ENCODE measurements around the gene PCSK4. TPM values are rescaled to one million over a fixed set of nuclear protein-coding genes. Genes with fewer than 3 reads are reported as not detected.
"Not testable (repeated sequence)": the region's sequence is repeated elsewhere in the genome, so short reads cannot be mapped to it uniquely, and the experiment has no call there.

PCSK4 gene
- total RNA-seq, 1 donor from 2014 or later, result 2.8 TPM

GRCh38 chr19:1507763-1508506 is 17.8 kb upstream of the PCSK4 start:
- DNase-seq (peak; percentile 94), ATAC-seq (peak; percentile 87)
- intact Hi-C loops (cut with micrococcal nuclease), result no loop called here

- ATAC-seq (no peak), DNase-seq (no peak)
- intact Hi-C loops (cut with micrococcal nuclease), result no loop called here
Measured at GRCh38 chr19:1507192-1507660, 17.1 kb upstream of the PCSK4 start.

- intact Hi-C loops (cut with micrococcal nuclease), result no loop called here
- no peak for DNase-seq
- ATAC-seq, result no peak
Measured at GRCh38 chr19:1505991-1506881, 16.1 kb upstream of the PCSK4 start.

DNA sequence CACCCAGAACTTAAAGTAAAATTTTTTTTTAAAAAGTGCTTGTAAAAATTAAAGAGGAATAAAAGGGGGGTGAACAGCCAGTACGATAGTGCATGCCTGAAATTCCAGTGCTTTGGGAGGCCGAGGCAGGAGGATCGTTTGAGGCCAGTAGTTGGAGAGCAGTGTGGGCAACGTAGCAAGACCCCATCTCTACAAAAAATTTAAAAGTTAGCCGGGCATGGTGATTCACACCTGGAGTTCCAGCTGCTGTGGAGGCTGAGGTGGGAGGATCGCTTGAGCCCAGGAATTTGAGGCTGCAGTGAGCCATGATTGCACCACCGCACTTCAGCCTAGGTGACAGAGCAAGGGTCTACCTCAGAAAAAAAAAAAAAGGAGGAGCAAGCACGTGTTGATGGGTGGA is 14.9 kb upstream of the PCSK4 start:
- DNase-seq (no peak), ATAC-seq (no peak)
- intact Hi-C loops (cut with micrococcal nuclease), result no loop called here

DNA sequence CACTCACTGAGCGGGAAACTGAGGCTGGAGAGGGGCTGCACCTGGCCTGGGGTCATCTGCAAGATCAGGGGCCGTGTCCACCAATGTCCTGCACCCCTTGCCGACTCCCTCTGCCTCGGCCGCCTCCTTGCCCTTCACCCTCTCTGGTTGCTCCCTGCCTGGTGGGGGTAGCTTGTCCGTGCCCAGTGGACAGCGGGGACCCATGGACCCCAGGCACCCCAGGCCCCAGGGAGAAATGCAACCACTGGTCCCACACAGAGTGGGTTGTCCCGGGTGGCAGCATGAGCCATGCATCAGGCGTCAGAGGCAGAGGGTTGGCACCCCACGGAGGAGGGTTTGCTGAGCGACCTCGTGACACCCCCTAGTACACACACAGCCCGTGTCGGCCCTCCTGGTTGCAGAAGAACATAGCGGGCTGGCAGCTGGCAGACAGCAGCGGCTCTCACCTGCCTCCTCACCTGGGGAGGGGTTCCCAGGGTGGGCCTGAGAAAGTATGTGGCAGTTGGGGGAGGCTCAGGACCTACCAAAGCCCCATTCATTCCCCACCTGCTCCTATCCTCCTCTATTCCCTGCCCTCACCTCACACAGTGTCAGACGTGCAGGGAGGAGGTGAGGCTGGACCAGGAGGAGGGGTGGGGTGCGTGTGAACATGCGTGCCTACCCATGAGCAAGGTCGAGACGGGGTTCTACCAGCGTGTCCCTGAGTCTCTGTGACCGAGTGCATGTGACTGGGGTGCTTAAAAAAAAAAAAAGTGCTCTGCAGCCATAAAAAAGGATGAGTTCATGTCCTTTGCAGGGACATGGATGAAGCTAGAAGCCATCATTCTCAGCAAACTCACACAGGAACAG is 14.0 kb upstream of the PCSK4 start:
- intact Hi-C loops (cut with micrococcal nuclease), result no loop called here
- no peak for ATAC-seq
- DNase-seq, result no peak

GRCh38 chr19:1503089-1503924 is 13.2 kb upstream of the PCSK4 start:
- peak; percentile 3 for ATAC-seq
- peak; percentile 77 for DNase-seq
- intact Hi-C loops (cut with micrococcal nuclease), result no loop called here

GRCh38 chr19:1502433-1503088 is 12.4 kb upstream of the PCSK4 start:
- intact Hi-C loops (cut with micrococcal nuclease), result no loop called here
- DNase-seq, result no peak
- ATAC-seq, result no peak

DNA sequence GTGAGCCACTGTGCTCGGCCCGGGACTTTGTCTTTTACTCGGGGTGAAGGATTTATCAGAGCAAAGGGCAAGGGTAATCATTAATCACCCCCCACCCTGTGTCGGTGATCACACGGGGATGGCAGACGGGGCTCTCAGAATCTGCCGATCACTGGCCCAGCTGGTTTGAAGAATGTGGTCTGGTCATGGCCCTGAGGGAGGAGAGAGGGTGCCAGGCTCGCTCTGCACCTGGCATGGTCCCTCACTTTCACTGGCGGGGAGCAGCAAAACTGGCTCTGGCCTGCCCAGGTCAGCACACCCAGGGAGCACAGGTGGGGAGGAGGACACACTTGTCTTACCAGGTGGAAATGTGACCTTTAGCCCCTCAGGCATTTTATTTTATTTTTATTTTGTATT is 11.0 kb upstream of the PCSK4 start:
- ATAC-seq (no peak), DNase-seq (no peak)
- intact Hi-C loops (cut with micrococcal nuclease), result no loop called here

DNA sequence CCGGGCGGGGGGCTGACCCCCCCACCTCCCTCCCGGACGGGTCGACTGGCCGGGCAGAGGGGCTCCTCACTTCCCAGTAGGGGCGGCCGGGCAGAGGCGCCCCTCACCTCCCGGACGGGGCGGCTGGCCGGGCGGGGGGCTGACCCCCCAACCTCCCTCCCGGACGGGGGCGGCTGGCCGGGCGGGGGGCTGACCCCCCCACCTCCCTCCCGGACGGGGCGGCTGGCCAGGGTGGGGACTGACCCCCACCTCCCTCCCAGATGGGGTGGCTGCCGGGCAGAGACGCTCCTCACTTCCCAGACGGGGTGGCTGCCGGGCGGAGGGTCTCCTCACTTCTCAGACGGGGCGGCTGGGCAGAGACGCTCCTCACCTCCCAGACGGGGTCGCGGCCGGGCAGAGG is 9.1 kb upstream of the PCSK4 start:
- DNase-seq; ATAC-seq; intact Hi-C loops (cut with micrococcal nuclease): not testable (repeated sequence)

DNA sequence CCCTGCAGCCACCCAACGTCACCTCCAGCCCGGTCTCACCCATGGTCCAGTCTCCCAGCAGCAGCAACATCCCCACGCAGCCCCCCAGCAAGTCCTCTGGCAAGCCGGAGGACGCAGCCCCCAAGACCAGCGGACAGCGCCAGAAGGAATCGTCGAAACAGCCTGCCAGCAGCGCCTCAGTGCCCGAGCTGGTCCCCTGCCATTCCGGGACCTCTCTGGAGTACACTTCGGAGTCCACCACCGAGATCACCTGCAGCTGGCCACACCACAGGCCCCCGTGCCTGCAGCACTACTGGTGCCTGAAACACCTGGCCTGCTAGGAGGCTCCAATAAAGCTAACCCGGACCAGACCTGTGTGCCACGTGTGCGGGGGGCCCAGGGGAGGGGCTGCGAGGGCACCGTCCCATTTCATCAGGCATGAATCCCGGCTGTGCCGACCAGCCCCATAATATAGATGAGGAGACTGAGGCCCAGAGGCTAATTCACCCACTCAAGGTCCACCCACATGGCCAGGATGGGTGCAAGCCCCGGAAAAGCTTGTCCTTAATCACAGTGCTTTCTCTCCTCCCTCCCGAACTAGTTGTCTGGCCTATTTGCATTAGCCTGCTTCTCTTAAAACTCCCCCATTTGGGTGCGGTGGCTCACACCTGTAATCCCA is 7.6 kb upstream of the PCSK4 start:
- intact Hi-C loops (cut with micrococcal nuclease), result no loop called here
- no peak for DNase-seq
- no peak for ATAC-seq

DNA sequence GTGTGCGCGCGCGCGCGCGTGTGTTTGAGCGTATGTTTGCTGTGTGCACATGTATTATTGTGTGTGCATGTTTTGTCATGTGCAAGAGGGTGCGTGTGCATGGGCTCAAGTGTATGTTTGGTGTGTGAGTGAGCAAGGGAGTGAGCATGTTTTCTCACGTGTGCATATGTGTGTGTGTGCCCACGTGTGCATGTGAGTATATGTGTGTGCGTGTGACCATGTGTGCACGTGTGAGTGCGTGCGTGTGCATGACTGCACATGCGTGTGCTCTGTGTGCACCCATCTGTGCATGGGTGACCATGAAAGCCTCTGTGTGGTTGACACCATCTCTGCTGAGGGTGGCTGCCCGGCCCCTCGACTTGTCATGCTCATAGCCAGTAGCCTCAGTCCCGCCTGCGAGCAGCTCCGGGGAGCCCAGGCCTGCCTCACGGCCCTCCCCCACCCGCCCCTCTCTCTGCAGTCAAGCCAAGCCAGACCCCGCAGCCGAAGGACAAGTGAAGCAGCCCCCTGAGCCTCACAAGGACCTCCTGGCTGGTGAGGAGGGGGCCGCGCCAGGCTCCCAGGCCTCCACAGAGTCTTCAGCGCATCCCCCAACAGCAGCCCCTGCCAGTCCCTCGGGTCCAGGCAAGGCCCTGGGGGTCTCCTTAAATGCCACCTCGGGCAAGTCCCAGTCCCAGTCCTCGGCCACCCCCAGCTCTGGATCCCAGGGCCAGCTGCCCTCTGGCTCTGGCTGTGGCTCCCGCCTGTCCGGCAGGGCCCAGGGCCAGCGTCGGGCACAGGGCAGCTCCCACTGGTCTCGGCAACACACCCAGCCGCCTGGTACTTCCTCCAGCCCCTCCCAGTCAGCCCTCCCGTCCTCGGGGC is 6.8 kb upstream of the PCSK4 start:
- no peak for ATAC-seq
- intact Hi-C loops (cut with micrococcal nuclease), result no loop called here
- no peak for DNase-seq

GRCh38 chr19:1495799-1496713 is 5.9 kb upstream of the PCSK4 start:
- ATAC-seq (no peak), DNase-seq (no peak)
- intact Hi-C loops (cut with micrococcal nuclease), result no loop called here

DNA sequence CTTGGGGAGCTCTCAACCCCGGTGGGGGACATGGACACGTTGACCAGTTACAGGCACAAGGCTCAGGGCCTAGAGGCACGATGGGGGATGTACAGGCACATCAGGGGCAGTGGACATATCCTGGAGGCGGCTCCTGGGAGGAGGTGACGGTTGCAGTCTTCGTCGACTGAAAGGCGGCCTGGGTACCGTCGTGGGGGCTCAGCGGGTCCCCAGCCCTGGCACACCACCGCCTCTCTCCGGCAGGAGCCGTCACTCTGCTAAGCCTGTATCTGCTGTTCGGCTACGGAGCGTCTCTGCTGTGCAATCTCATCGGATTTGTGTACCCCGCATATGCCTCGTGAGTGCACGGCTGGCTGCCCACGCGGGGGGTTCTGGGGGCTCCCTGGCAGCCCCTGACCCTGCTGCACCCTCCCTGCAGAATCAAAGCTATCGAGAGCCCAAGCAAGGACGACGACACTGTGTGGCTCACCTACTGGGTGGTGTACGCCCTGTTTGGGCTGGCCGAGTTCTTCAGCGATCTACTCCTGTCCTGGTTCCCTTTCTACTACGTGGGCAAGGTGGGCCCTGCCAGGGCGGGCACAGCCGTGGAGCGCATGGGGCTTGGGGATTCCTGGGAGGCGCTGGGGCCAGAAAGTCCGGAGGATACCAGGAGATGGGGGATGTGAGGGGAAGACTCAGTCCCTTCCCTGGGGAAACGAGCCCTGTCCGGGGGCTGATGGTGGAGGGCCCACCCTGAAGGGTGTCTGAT is 5.1 kb upstream of the PCSK4 start:
- intact Hi-C loops (cut with micrococcal nuclease), result no loop called here
- ATAC-seq (no peak), DNase-seq (no peak)

DNA sequence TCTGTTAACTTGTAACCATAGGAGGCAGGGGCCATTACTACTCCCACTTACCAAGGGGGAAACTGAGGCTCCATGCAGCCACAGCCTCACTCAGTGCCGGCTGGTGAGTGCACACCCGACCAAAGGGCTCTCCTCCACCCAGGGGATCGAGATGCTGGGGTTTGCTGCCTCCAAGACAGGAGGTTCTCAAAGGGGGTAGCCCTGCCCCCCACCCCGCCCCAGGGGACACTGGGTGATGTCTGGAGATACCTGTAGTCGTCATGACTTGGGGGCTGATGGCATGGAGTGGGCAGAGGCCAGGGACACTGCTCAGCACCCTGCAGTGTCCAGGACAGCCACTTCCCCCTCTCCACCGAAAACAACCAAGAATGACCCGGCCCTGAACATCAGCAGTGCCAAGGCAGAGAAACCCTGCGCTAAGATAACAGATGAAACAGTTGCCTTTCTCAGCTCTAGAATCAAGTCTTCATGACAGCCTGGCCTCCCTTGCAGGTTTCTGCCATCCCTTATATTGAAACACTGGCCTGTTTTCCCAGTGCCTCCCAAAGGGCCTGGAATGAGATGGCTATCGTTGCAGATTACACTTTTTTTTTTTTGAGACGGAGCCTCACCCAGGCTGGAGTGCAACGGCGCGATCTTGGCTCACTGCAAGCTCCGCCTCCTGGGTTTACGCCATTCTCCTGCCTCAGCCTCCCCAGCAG is 4.1 kb upstream of the PCSK4 start:
- no peak for ATAC-seq
- intact Hi-C loops (cut with micrococcal nuclease), result no loop called here
- no peak for DNase-seq
